HepG2 (cell line): ENCODE results near the gene PDIA5. TPM values are rescaled to one million over a fixed set of nuclear protein-coding genes. Genes with fewer than 3 reads are reported as not detected.

Experiments
- HOXD1 ChIP-seq: sonication (generic); formaldehyde crosslinking; IDR thresholded peaks from 2 replicates; pipeline ENCODE4 v1.5.0; 2020; ENCODE audit warnings: missing genetic modification reagents
- KLF13 ChIP-seq: sonication (generic); formaldehyde crosslinking; IDR thresholded peaks from 2 replicates; pipeline ENCODE4 v1.4.0; 2020; ENCODE audit warnings: mild to moderate bottlenecking, missing genetic modification reagents
- MBD4 ChIP-seq: IDR thresholded peaks from 2 replicates; pipeline ENCODE4 v1.6.1; 2012; ENCODE audit warnings: low read length, inconsistent platforms, borderline replicate concordance
- MTF2 ChIP-seq: sonication (generic); formaldehyde crosslinking; IDR thresholded peaks from 2 replicates; pipeline ENCODE4 v1.5.0; 2020; ENCODE audit warnings: missing genetic modification reagents, borderline replicate concordance
- PAF1 ChIP-seq: IDR thresholded peaks from 2 replicates; pipeline ENCODE4 v1.6.1; 2016; ENCODE audit warnings: missing genetic modification reagents, missing compliant biosample characterization
- PRDM4 ChIP-seq: sonication (generic); formaldehyde crosslinking; IDR thresholded peaks from 2 replicates; pipeline ENCODE4 v1.9.0; 2021; ENCODE audit warnings: missing genetic modification reagents, borderline replicate concordance
- REPIN1 ChIP-seq: sonication (generic); formaldehyde crosslinking; IDR thresholded peaks from 2 replicates; pipeline ENCODE4 v1.8.0; 2022; ENCODE audit warnings: missing genetic modification reagents, low read depth, mild to moderate bottlenecking, borderline replicate concordance
- TRIM24 ChIP-seq: sonication (generic); formaldehyde crosslinking; IDR thresholded peaks from 2 replicates; pipeline ENCODE4 v1.8.0; 2022; ENCODE audit warnings: mild to moderate bottlenecking, missing genetic modification reagents
- ZBED4 ChIP-seq: sonication (generic); formaldehyde crosslinking; IDR thresholded peaks from 2 replicates; pipeline ENCODE4 v1.4.0; 2020; ENCODE audit warnings: missing genetic modification reagents, borderline replicate concordance
- ZFP91 ChIP-seq: sonication (generic); formaldehyde crosslinking; IDR thresholded peaks from 2 replicates; pipeline ENCODE4 v1.9.0; 2022; ENCODE audit warnings: missing genetic modification reagents, mild to moderate bottlenecking, borderline replicate concordance
- ZKSCAN5 ChIP-seq: sonication (generic); formaldehyde crosslinking; IDR thresholded peaks from 2 replicates; pipeline ENCODE4 v1.5.1; 2020; ENCODE audit warnings: mild to moderate bottlenecking, missing genetic modification reagents
- ZMYM2 ChIP-seq: sonication (generic); formaldehyde crosslinking; IDR thresholded peaks from 2 replicates; pipeline ENCODE4 v1.8.0; 2022; ENCODE audit warnings: mild to moderate bottlenecking, missing genetic modification reagents
- ZNF143 ChIP-seq: sonication (generic); formaldehyde crosslinking; IDR thresholded peaks from 2 replicates; pipeline ENCODE4 v1.4.0; 2020; ENCODE audit warnings: missing genetic modification reagents
- ZNF276 ChIP-seq: sonication (generic); formaldehyde crosslinking; IDR thresholded peaks from 2 replicates; pipeline ENCODE4 v1.4.0; 2020; ENCODE audit warnings: mild to moderate bottlenecking, low read depth, missing genetic modification reagents
- ZNF580 ChIP-seq: IDR thresholded peaks from 2 replicates; pipeline ENCODE4 v1.6.1; 2016; ENCODE audit warnings: low read depth, borderline replicate concordance
- ZNF709 ChIP-seq: sonication (generic); formaldehyde crosslinking; IDR thresholded peaks from 2 replicates; pipeline ENCODE4 v1.5.0; 2020; ENCODE audit warnings: mild to moderate bottlenecking, missing genetic modification reagents
- ZNF768 ChIP-seq: sonication (generic); formaldehyde crosslinking; IDR thresholded peaks from 2 replicates; pipeline ENCODE4 v1.4.0; 2020; ENCODE audit warnings: missing genetic modification reagents
- polyA plus RNA-seq, 8 experiments: library from polyadenylated mRNA; depleted of rRNA in 3 of 8; stranded (reverse) in 7 of 8; unstranded in 1 of 8; fragments of >200 nt; fragmentation: Illumina TruSeq in 4 of 8; extraction: Trizol in 4 of 8; gene quantifications; 2 replicates each; pipeline versions ENCODE4 v1.2.1 to v1.2.3, GENCODE V29; 2011 to 2016; ENCODE audit warnings: low read depth in 4 of 8, missing spikeins in 1 of 8, mixed read lengths in 1 of 8; ENCODE audit not compliant: insufficient read depth in 1 of 8
- total RNA-seq, 5 experiments: library from RNA; depleted of rRNA; stranded (reverse); fragments of >200 nt; fragmentation: Illumina TruSeq; extraction: Trizol; gene quantifications; 2 replicates each; pipeline ENCODE4 v1.2.3, GENCODE V29; 2016; ENCODE audit warnings: low read depth in 1 of 5

The PDIA5 gene
- total and polyA plus RNA-seq, 2 of the 13 experiments (the other 11 are each of a cell fraction or from before 2014, with no cell fraction given): 51.3 to 74.3 TPM

- TF ChIP-seq MTF2 (CRISPR knock-in tag) (peak; percentile 89; the same call in 1 of the 2 replicates), ZNF143 (CRISPR knock-in tag) (no peak), REPIN1 (CRISPR knock-in tag) (no peak), PAF1 (CRISPR knock-in tag) (no peak), ZNF276 (no peak), MBD4 (no peak), ZBED4 (CRISPR knock-in tag) (no peak), PRDM4 (CRISPR knock-in tag) (no peak), ZKSCAN5 (no peak), KLF13 (CRISPR knock-in tag) (no peak), HOXD1 (CRISPR knock-in tag) (no peak), ZNF580 (CRISPR knock-in tag) (no peak), ZNF709 (0 out of 2 replicates have a peak, but pooled peaks have one; percentile 28), ZNF768 (CRISPR knock-in tag) (peak; percentile 74; the same call in 1 of the 2 replicates), ZMYM2 (CRISPR knock-in tag) (no peak), ZFP91 (CRISPR knock-in tag) (no peak; the same call in 1 of the 2 replicates), TRIM24 (CRISPR knock-in tag) (no peak)
These were observed 40.1 kb upstream of the PDIA5 start (continued) for GRCh38 chr3:123026565-123027291.
